HPDE6-E6E7 (cell line): ENCODE results near the gene PPP1R8.

ENCODE experiments used
- DNase-seq: peaks from one replicate; pipeline ENCODE4 v3.0.0; 2011; ENCODE audit warnings: missing footprints; ENCODE audit errors: extremely low spot score

The PPP1R8 gene

DNA sequence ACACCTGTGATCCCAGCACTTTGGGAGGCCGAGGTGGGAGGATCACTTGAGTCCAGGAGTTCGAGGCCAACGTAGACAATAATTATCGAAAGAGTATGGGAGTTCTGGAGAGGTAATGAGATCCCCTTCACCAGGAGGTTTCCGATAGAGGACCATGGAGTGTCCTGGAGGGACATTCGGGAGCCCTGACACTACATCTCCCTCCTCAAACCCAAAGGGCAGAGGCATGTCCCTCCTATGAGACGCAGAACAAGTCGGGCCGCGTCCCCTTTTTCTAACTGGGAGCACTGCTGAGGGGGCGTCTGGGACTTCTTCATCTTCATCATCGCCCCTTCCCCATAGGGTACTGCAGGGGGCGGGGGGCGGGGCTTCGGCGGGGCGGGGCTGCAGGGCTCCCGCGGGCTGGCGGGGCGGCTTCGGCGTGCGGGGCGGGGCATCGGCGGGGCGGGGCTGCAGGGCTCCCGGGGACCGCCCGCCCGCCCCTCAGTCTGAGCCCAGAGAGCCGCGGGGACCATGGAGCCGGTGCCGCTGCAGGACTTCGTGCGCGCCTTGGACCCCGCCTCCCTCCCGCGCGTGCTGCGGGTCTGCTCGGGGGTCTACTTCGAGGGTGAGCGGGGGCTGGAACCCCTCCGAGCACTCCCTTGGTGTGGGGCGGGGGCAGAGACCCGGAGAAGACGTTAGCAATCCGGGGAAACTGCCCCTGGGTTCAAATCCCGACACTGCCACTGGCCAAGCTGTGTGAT is 41.6 kb downstream of the PPP1R8 start, which contains the start of gene THEMIS2:
THEMIS2 (plus strand) TSS at position 486 of the 743 bp plus-strand sequence; CDS start at position 514, 28 bp downstream.
- peak; percentile 52 for DNase-seq

GRCh38 chr1:27872802-27873551 is 42.4 kb downstream of the PPP1R8 start:
- no peak for DNase-seq

- DNase-seq = no peak
Measured at GRCh38 chr1:27873671-27874384, 43.2 kb downstream of the PPP1R8 start.

- DNase-seq = no peak
Measured at GRCh38 chr1:27876341-27877114, 45.9 kb downstream of the PPP1R8 start.

DNA sequence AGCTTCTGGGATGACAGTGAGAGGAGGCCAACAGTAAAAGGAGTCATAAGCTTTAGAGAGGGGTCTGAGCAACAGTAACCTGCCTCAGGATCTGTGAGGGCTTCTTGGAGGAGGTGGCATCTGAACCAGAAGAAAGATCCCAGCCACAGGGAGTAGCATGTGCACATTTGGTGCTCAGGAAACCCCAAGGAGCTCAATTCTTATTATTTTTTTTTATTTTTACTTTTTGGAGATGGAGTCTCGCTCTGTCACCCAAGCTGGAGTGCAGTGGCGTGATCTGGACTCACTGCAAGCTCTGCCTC is 46.5 kb downstream of the PPP1R8 start:
- no peak for DNase-seq

DNA sequence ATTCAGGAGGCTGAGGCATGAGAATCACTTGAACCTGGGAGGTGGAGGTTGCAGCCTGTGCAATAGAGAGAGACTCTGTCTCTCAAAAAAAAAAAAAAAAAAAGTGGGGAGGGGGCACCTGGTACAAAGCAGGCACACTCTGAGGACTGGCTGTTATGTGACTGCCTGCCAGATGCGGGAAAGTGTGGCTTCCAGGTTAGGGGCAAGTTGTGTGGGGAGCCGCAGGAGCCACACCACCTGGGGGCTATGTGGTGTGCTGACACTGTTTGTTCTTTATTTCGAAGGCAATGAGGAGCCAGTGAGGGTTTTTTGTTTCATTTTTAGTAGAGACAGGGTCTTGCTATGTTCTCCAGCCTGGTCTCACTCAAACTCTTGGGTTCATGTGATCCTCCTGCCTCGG is 47.5 kb downstream of the PPP1R8 start:
- no peak for DNase-seq

DNA sequence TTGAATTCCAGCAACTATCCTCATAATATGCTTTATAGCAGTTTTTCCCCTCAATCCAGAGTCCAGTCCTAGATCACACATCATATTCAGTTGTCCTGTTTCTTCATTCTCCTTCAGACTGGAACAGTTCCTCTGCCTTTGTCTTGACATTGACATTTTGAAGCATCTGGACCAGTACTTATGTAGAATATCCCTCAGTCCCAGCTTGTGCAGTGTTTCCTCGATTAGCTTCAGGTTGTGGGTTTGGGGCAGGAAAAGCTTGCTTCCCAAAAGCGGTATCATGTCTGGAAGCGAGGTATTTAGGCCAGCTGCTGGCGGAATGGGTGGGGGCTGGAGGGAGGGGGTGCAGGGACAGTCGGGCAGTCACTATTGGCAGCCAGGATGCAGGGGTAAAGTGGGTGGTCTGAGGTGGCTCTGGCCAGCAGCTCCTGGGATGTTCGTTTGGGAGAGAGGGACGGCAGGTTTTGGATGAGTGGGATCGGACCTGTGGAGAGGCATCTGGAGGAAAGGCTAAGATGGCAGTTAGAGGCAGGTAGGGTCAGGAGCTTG is 48.3 kb downstream of the PPP1R8 start:
- no peak for DNase-seq

DNA sequence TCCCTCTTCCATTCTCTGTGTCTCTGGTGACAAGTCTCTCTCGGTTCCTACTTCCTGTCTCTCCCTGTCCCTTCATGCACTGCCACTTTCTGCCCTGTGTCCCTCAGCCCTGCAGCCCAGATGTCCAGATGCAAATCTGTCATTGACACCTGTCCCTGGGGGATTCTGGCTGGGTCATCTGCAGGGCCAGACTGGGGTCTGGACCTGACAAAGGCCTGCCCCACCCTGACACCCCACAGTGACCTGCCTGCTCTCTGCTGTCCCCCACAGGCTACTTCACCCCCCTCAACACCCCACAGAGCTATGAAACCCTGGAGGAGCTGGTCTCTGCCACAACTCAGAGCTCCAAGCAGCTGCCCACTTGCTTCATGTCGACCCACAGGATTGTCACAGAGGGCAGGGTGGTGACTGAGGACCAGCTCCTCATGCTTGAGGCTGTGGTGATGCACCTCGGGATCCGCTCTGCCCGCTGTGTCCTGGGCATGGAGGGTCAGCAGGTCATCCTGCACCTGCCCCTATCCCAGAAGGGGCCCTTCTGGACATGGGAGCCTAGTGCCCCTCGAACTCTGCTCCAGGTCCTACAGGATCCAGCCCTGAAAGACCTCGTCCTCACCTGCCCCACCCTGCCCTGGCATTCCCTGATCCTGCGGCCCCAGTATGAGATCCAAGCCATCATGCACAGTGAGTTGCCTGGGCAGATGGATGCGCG is 48.9 kb downstream of the PPP1R8 start:
- DNase-seq = no peak

DNA sequence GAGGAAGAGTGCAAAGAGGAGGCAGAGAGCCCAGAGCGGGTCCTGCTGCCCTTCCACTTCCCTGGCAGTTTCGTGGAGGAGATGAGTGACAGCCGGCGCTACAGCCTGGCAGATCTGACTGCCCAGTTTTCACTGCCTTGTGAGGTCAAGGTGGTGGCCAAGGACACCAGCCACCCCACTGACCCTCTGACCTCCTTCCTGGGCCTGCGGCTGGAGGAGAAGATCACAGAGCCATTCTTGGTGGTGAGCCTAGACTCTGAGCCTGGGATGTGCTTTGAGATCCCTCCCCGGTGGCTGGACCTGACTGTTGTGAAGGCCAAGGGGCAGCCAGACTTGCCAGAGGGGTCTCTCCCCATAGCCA is 51.9 kb downstream of the PPP1R8 start:
- no peak for DNase-seq

- DNase-seq = no peak
Measured at GRCh38 chr1:27883536-27883935, 53.0 kb downstream of the PPP1R8 start.

DNA sequence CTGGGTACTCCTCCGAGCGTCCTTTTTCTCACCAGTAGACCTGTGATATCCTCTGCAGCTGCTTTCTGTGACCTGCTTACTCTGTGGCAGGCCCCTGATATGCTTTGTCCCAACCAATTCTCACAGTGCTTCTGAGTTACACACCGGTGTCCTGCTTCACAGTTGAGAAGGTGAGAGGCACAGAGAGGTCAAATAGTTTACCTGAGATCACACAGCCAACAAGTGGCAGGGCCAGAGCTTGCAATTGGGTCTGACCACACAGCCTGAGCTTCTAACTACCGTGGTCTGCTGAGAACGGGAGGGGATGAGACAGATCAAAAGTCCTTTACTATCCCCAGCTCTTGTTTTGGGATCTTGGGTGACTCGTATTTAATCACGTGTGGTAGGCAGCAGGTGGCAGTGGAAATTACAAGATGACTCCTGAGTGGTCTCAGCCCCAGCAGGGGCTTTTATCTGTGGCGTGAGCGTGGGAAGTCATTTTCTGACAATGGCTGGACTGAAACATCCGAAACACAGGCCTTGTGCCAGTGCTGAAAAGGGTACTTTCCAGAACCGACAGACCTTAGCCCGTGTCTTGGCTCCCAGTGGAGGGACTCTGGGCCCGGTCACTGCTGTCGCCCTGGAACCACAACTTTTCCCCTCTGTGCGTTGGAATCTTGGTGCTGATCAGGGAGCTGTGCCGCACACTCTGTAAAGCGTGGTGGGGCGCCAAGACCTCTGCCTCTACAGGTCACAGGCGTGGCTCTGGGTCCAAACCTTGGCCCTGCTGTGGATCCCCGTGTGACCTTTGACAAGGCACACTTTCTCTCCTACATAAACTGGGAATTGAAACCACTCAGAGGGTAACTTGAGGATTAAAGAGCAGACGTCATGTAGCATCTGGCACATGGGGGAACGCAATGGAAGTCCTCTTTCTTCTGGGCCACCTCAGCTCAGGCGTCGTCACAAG is 53.7 kb downstream of the PPP1R8 start:
- no peak for DNase-seq

DNA sequence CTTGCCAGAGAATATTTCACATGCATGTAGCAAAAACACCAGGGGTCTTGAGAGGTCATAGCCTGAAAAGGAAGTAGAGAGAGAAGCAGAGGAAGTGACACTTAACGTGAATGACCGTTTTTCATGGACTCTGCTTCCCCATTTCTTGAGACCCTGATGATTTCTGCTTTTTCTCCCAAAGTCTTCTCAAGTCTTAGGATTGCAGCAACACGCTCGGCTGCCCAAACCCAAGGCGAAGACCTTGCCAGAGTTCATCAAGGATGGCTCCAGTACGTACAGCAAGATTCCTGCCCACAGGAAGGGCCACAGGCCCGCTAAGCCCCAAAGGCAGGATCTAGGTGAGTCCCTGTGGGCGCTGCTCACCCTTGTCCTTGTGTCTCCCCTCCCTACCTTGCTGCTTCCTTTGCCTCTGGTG is 54.5 kb downstream of the PPP1R8 start:
- DNase-seq = no peak

DNA sequence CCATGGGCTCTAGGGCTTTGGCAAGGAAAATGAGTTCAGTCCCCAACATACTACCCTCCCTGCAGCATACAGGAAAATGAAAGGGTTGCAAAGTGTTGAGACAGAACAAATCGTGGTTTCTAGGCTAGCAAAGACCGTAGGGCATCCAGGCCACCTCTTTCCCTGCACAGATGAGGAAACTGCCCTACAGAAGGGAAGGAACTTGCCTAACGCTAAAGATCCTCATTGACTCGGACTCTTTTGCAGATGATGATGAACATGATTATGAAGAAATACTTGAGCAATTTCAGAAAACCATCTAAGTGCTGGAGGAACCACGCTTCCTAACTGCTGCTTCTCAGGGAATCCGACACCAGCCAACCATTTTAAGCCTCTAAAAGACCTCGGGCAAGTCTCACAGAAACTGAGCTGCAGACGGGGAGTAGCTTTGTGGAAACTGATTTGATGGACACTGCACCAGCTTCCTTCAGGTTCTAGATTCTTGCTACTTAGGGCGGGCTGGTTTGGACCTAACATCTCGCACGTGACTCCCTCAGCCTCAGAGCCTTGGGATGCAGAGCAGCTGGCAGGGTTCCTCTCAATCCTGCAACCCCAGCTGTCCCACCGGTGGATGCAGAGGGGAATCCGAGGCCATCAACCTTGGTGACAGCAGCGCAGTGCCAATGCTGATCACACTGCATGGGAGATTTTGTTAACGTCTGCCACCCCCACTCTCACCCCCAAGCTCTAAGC is 55.2 kb downstream of the PPP1R8 start:
- no peak for DNase-seq

GRCh38 chr1:27886353-27886679 is 55.7 kb downstream of the PPP1R8 start:
- DNase-seq = no peak

- no peak for DNase-seq
Measured at GRCh38 chr1:27886744-27887143, 56.2 kb downstream of the PPP1R8 start.

DNA sequence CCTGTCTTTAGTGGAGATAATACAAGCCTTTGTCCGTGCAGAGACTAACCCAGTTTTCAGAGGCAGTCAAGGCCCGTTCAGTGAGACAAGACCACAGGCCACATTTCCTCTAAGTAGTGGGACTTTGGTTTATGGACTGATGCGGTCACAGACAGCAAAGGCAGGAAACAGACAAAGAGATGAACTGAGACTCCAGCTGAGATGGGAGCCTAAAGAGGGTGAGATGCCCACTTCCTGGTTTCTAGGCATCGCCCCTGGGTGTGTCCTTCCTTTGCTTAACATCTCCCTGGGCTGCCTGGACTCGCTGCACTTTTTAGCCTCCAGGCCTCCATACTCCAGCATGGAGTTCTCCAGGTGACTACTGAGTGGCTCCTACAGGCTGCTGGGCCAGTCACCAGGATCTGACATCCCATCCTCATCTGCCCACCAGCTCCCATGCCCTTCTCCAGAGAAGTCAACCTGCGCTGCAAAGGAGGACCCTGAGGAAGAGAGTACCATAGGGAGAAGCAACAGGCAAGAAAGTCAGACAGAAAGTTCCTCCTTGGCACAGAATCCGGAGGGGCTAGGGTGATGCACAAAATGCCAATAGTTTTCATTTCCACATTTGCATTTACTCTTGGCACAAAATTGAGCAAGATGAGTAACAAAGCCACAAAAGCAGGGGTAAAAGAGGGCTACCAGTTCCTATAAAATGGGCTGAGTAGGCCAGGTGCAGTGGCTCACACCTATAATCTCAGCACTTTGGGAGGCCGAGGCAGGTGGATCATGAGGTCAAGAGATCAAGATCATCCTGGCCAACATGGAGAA is 56.8 kb downstream of the PPP1R8 start:
- DNase-seq = no peak

- DNase-seq = no peak
Measured at GRCh38 chr1:27889506-27889905, 58.9 kb downstream of the PPP1R8 start.

DNA sequence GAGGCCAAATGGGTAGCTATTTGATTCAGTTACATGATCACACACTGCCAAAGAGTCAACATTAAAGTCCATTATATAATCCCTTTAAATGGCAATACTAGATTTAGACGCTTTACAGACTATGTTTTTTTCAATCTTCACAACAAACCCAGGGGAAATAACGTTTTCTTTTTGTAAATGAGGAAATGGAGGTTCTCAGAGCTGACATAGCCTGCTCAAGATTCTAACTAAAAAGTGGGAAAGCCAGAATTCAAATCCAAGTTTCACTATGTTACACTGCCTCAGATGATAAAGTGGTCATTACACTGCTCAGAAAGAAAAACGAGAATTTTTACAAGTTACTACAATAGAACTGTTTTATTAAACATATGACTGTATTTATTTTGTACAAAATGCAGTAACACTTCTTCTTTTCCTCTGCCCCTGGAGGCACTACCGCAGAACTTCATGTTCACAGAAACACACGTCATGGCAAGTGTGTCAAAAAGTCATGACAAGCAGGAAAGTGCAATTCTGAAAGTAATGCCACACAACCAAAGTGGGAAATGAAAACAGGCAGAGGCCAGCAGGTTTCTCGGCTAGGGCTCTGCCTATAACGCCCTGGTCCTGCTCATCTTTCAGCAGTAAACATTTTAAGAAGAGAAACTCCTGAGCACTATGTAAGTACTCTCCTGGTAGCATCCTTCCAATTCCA is 60.8 kb downstream of the PPP1R8 start:
- DNase-seq = no peak
